Sigmoid colon (tissue), 4 donors: ENCODE results near the gene TSPAN5.

Experiments
- CTCF ChIP-seq, 4 experiments: fragments of 450-650 bp in 3 of 4; fragments of 200-600 bp in 1 of 4; IDR thresholded peaks; one replicate each; pipeline ENCODE4 v1.5.1; 2016 to 2019; ENCODE audit warnings: antibody characterized with exemption in 4 of 4, mild to moderate bottlenecking in 3 of 4, moderate library complexity in 2 of 4
- POLR2A ChIP-seq, 2 donors: fragments of 450-650 bp; IDR thresholded peaks; one replicate each; pipeline ENCODE4 v1.6.1; 2016; ENCODE audit warnings: antibody characterized with exemption in 2 of 2, mild to moderate bottlenecking in 2 of 2, moderate library complexity in 2 of 2
- POLR2AphosphoS5 ChIP-seq, 4 donors: sonication (generic); formaldehyde crosslinking; IDR thresholded peaks; one replicate each; pipeline ENCODE4 v1.6.1; 2017; ENCODE audit warnings: antibody characterized with exemption in 4 of 4

GRCh38 chr4:98573791-98574190 lies 84.6 kb downstream of the TSPAN5 start:
- TF ChIP-seq CTCF (IDR thresholded peaks at IDR 0.05) (no peak), POLR2AphosphoS5 (IDR thresholded peaks at IDR 0.05) (no peak), POLR2A (IDR thresholded peaks at IDR 0.05) (no peak)
